ENCODE results near the gene INHBE. TPM values are rescaled to one million over a fixed set of nuclear protein-coding genes. Genes with fewer than 3 reads are reported as not detected.

The INHBE gene
- total and polyA plus RNA-seq, 9 donors = not detected

DNA sequence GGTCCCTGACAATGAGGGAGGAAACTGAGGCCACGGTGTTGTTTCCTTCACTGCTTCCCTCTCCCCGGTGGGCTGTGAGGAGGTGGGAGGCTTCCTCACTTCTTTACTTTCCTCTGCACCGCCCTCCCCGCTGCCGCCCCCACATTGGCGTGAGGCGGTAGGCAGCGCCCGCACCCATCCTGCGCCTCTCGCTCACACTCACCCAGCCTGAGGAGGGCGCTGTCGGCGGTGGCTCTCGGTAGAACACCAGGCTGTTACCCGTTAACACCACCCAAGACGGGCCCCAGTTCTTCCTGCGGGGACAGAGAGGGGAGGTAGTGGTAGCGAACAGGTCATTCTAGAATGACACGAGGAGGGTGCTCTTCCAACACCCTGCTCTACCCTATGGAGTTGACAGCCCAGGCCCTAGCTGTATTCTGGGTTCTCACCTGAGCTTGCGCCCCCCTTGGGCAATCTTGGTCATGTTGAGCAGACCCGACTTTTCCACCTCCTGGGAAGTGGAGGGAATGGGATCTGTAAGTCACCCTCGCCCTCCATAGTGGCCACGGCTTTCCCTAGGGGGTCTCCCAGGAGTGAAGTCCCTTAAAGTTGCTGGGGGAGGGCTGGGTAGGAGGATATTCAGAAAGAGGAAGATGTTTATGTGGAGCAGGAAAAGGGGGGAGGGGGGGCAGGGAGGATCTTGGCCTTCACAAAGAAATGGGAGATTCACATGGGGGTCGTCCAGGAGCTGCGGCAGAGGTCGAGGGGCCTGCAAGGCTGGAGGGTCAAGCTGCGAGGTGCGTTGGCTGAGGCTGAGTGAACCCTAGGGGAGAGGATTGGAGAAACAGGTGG is 21.3 kb downstream of the INHBE start:
- TF ChIP-seq EP300 (IDR thresholded peaks at IDR 0.05) (no peak), POLR2A (IDR thresholded peaks at IDR 0.05) (no peak)
- TF ChIP-seq, protein P1, sequence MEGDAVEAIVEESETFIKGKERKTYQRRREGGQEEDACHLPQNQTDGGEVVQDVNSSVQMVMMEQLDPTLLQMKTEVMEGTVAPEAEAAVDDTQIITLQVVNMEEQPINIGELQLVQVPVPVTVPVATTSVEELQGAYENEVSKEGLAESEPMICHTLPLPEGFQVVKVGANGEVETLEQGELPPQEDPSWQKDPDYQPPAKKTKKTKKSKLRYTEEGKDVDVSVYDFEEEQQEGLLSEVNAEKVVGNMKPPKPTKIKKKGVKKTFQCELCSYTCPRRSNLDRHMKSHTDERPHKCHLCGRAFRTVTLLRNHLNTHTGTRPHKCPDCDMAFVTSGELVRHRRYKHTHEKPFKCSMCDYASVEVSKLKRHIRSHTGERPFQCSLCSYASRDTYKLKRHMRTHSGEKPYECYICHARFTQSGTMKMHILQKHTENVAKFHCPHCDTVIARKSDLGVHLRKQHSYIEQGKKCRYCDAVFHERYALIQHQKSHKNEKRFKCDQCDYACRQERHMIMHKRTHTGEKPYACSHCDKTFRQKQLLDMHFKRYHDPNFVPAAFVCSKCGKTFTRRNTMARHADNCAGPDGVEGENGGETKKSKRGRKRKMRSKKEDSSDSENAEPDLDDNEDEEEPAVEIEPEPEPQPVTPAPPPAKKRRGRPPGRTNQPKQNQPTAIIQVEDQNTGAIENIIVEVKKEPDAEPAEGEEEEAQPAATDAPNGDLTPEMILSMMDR (IDR thresholded peaks at IDR 0.05) = no peak
- intact Hi-C loops (cut with DNase I) = no loop called here
- no peak overlapping the region for H3K4me3 ChIP-seq
- no peaks in the 10 kb centered on the region for H3K9me3 ChIP-seq
- 18 to 23% (median 20%) methylated on average over 29 of the region's 29 CpGs for WGBS, 3 donors
- H3K27me3 ChIP-seq = no peaks in the 10 kb centered on the region
- no peak overlapping the region for H3K27ac ChIP-seq
- no peak for DNase-seq
- no peaks in the 10 kb centered on the region for H3K36me3 ChIP-seq
- peaks cover 7% of the 10 kb centered on the region for H3K4me1 ChIP-seq (ENCODE audit: insufficient read depth)

DNA sequence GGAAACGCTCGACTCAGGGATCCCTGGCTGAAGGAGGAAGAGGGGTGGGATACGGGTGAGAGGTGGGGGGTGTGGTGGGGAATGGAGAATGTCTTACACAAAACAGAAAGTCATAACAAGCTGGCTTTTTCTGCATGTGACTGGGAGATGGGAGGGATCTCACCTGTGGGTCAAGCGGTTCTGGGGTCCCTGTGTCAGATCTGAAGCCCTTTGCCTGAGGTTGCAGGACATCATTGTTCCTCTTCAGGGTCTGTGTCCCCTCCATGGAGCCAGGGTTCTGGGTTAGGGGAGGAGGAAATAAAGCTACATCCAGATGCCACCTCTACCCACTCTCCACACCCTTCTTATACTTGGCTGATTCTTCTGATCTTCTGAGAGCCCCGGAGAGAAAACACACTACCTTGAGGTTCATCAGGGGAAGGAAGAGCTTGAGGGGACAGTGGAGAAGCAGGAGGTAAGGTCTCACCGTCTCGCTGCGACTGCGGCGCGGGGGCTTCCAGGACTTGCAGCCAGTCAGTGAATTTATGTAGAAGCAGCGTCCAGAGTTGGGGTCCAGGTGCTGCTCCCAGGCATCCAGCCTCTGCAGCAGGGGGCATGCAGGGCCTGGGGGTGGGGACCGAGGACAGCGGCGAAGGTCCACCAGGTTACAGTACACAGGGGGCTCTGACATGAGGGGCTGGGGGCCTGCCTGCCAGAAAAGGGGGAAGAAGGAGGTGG is 22.0 kb downstream of the INHBE start:
- DNase-seq = no peak
- Histone ChIP-seq H3K4me3 (no peak overlapping the region), H3K9me3 (no peaks in the 10 kb centered on the region), H3K4me1 (ENCODE audit: insufficient read depth) (peaks cover 7% of the 10 kb centered on the region), H3K27ac (no peak overlapping the region), H3K27me3 (no peaks in the 10 kb centered on the region), H3K36me3 (no peaks in the 10 kb centered on the region)
- WGBS, 3 donors = 79 to 87% (median 85%) methylated on average over 15 of the region's 15 CpGs
- TF ChIP-seq, protein P1 (IDR thresholded peaks at IDR 0.05) = no peak
- TF ChIP-seq POLR2A (IDR thresholded peaks at IDR 0.05) (no peak), EP300 (IDR thresholded peaks at IDR 0.05) (no peak)
- intact Hi-C loops (cut with DNase I) = no loop called here

DNA sequence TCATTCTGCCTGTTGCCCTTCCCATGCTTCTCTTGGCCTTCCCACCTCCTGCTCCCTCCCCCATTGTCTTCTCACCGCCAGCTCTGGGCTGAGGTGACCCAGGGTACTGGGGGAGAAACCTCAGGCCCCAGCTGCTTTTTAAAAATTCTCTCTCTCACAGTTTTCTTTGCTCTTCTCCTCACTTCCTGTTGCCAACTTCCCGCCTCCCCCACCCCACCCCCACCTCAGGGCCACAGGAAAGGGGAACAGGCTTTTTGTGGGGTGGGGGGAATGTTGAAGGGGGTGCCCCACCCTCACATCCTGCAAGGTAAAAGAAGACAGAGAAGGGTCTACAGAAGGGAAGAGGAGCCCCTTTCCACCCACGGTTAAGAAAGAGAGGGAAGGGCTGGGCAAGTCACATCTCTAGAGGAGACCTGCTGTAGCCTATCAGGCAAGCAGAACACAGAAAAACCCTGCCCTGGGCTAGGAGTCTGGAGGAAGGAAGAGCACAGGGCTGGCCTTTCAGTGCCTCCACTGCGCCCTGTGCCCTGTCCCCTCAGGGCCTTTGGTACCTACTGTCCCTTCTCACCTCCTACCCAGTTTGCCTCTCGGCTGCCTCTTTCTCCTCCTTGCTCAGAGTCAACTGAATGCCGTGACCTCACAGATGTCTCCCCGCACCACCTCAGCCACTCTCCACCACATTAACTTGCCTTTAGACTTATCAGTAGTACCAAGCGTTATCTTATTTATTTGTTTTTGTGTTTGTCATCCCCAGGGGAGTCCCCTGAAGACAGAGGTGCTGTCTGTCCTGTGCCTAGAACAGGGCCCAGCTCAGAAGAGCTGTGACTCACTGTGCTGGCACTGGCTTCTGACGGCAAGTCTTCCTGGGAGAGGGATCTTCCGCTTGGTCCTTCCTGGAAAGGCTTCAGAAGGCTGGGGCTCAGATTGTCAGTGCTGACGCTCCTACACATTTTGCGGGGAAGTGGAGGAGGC is 22.9 kb downstream of the INHBE start:
- intact Hi-C loops (cut with DNase I) = no loop called here
- H3K4me1 ChIP-seq (ENCODE audit: insufficient read depth) = peaks cover 7% of the 10 kb centered on the region
- WGBS, 3 donors = 45 to 48% (median 46%) methylated on average over 12 of the region's 12 CpGs
- DNase-seq = no peak
- TF ChIP-seq EP300 (IDR thresholded peaks at IDR 0.05) = no peak
- TF ChIP-seq, protein P1 (IDR thresholded peaks at IDR 0.05) = no peak
- TF ChIP-seq POLR2A (IDR thresholded peaks at IDR 0.05) = no peak
- H3K4me3 ChIP-seq = no peak overlapping the region
- no peak overlapping the region for H3K27ac ChIP-seq
- H3K9me3 ChIP-seq = no peaks in the 10 kb centered on the region
- H3K27me3 ChIP-seq = no peaks in the 10 kb centered on the region
- H3K36me3 ChIP-seq = no peaks in the 10 kb centered on the region

DNA sequence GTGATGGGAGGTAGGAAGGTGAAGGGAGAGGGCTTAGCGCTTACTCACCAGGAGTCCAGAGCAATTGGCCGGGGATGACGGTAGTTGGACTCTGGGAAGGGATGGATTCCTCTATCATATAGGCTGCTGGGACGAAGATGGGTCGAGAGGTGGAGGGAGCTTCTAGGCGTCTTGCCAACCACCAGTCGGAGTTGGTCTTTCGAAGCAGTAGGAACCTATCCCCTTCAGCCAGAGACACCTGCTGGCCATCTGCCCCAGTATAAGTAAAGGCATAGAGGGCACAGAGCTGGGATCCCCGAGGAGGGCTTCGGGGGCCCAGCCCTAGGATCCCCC is 23.9 kb downstream of the INHBE start:
- Histone ChIP-seq H3K27me3 (no peaks in the 10 kb centered on the region), H3K27ac (no peak overlapping the region), H3K4me1 (ENCODE audit: insufficient read depth) (peaks cover 7% of the 10 kb centered on the region), H3K36me3 (no peaks in the 10 kb centered on the region), H3K9me3 (no peaks in the 10 kb centered on the region), H3K4me3 (no peak overlapping the region)
- intact Hi-C loops (cut with DNase I) = no loop called here
- TF ChIP-seq EP300 (IDR thresholded peaks at IDR 0.05) = no peak
- no peak for TF ChIP-seq POLR2A (IDR thresholded peaks at IDR 0.05)
- TF ChIP-seq, protein P1 (IDR thresholded peaks at IDR 0.05) = no peak
- no peak for DNase-seq
- WGBS, 3 donors = 68 to 79% (median 75%) methylated on average over 10 of the region's 10 CpGs

Data from ovary (tissue), 9 donors.